Glomerular visceral epithelial cell (primary cell): Measurements from ENCODE around the gene PLPPR4.
"Not testable (repeated sequence)": the region's sequence is repeated elsewhere in the genome, so short reads cannot be mapped to it uniquely, and the experiment has no call there.

Source experiments
- DNase-seq: peaks from one replicate; pipeline ENCODE4 v3.0.0-alpha.2; 2016; ENCODE audit errors: extremely low spot score

PLPPR4 gene

DNA sequence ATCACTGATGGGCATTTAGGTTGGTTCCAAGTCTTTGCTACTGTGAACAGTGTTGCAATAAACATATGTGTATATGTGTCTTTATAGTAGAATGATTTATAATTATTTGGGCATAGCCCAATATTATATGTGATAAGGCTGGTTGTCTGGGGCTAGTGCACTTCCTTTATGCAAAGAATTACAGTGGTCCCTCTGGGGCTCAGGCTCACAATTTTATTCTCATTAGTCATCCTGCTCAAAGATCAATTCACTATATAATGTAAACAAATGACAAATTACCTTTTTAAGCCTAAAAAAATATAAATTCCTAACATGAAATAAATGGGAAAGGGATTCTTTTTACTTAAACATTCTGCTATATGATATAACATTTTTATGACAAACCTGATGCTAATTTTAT, 5.0 kb downstream of the PLPPR4 start:
- no peak for DNase-seq

DNA sequence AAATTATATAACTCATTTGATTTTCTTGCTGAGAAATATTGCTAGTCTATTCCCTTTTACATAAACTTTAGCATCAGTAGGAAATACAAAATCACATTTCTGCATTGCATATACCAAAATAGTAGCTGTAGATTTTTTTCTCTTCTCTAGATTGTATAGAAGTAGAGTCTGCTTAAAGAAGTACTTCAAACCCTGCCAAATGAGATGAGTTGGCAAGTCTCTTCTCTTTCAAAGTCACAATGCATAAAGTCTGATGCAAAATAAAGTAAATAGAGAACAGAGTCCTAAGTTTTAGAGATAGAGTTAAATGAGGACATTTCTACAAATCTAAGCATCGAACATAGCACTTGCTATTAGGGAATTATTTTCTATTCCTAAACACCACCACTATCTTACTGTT, 6.4 kb downstream of the PLPPR4 start:
- DNase-seq, result no peak

DNA sequence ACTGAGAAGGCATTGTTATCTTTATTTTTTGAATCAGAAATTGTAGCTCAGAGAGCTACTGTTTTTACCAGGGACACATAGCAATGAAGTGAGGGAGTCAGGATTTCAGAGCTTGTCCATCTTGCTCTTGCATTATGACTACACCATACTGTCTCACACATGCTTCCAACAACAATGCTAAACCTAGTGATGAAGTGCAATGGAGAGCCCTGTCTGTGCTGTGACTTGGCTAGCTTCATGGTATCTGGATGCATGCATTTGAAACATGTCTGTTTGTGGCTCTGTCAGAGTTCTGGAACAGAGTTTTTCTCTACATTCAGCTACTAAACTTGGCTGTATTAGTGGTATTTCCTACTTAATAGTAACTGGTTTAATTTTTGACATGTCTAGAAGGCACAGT, 7.0 kb downstream of the PLPPR4 start:
- DNase-seq, result no peak

DNA sequence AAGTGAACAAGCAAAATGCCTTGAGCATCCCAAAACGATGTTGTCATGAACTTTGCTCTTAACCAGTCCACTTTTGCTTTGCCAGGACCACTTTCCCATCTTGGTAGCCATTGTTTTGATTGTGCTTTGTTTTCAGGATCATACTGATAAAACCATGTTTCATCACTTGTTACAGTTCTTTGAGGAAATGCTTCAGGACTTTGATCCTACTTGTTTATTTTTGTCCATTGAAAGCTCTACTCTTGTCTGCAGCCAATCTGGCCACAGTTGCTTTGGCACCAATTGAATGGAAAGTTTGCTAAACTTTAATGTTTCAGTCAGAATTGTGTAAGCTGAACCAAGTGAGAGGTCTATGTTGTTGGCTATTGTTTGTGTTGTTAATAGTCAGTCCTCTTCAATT, 12.8 kb downstream of the PLPPR4 start:
- DNase-seq, result no peak

DNA sequence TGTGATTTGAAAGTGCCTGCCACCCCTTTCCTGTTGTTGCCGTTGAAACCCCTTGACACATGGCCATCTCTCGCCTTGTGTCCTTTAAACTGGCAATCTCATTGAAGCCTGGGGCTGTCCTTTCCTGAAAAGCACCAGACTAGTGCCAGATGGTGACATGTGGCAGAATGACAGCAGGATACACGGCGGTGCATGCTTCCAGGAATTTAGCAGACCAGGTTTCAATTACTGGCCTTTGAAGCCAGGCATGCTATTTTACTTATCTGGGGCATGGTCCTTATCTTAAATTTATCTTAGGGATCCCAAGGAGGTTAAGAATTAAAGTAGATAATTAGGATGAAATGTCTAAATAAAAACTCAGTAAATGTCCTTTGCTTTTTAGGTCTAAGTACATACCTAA, 15.2 kb downstream of the PLPPR4 start:
- DNase-seq, result no peak

DNA sequence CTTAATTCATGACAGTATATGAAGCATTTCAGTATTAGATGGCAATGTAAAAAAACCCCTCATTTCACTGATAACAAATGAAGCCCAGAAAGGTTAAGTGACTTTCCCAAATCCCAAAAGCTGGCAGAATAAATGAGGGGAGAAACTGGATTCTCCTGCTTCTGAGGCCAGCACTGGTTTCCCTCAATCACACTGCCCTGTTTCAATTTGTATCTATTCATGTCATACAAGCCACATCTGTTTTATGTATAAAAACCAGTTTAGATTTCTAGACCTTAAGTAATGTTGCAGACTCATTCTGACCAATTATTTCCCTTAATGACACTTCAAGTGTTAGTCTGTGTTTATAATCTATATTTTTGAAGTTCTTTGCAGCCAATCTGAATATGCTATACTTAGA, 16.8 kb downstream of the PLPPR4 start:
- DNase-seq, result no peak

DNA sequence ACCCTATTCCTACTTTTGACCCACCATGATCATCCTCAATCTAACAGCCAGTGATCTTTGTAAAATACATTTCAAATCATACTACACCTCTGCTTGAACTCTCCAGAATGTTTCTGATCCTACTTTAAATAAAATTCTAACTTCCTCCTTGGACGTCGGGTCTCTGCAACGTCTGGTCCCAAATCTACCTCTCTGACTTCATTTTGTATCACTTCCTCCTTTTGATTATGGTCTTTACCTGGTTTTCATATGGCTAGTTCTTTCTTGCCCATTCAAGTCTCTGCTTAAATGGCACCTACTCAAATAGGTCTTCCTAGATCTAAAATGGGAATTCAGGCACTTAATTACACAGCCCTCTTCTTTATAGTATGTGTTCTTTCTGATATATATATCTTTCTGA, 18.2 kb downstream of the PLPPR4 start:
- DNase-seq, result no peak

DNA sequence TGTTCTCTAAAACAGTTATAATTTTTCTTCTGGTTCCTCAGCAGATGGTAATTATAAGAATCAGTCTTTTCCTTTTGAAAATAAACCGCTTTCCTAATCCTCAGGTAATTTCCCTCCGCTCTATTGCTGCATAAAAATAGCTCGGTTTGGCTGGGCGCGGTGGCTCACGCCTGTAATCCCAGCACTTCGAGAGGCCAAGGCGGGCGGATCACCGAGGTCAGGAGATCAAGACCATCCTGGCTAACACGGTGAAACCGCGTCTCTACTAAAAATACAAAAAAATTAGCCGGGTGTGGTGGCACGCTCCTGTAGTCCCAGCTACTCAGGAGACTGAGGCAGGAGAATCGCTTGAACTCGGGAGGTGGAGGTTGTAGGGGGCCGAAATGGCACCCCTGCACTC, 19.2 kb downstream of the PLPPR4 start:
- DNase-seq, result not testable (repeated sequence)

DNA sequence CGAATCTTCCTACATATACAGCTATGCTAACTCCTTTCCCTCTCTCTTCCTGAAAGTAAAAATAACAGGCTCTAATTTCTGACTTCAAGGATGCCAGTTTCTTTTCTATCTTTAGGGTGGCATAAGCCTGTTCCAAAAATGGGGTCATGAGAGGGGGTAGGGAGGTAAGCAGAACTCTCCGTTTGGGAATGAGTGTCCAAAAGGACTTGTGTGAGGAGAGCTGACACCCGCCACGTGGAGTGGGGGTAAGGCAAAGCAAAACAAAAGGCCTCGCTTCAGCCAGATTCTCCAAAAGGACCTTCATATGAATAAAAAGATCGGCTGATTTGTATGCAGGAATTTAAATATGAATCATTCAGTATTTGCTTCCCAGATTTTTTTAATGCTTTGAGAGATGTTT, 28.6 kb downstream of the PLPPR4 start:
- DNase-seq, result no peak

DNA sequence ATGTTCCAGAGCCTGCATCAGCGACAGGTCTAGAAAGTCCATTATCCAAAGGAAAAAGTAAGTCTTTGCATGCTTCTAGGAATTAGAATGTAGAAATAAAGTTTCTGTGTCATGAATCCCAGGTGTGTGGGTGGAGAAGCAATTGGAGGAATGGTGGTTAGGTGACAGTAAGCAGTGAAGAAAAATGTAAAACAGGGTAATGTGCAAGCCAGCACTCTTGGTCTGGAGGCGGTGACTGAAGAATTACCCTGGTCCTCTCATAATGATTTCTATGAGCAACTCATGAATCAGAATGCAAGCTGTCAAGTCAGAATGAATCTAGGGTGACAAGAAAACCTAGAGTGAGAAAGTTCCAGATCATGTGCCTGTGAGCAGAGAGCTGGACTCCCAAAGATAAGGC, 33.6 kb downstream of the PLPPR4 start:
- DNase-seq, result no peak

DNA sequence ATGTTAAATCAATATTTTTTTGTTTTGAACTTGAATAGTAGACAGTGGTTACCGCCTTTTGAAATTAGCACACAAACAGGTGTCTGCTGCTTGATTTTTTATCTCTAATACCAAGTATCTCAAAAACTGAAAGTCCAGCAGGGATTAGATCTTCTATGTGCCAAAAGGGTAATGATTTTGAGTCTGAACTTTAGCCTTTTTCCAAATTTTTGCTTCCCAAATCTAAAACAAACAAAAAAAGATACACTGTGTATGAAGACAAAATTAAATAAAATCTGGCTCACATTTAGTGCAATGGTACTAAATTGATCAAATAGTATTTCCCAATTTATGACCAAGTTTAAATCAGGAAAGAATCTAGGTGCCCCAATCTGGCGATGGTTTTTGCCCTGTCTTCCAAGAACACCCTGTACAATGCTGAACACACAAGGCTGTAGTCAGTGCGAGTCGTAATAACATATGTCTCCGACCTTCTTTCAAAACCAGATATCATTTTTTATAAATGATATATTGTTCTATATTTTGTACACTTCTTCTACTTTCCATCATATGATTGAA, 40.5 kb downstream of the PLPPR4 start:
- DNase-seq, result no peak

DNA sequence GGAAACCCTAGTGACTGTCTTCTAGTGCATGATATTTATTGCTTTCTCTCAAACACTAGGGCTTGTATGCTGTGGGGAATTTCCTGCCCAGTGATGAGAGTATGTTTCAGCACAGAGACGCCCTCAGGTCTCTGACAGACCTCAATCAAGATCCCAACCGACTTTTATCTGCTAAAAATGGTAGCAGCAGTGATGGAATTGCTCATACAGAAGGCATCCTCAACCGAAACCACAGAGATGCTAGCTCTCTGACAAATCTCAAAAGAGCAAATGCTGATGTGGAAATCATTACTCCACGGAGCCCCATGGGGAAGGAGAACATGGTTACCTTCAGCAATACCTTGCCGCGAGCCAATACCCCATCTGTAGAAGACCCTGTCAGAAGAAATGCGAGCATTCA, 41.3 kb downstream of the PLPPR4 start:
- DNase-seq, result no peak

DNA sequence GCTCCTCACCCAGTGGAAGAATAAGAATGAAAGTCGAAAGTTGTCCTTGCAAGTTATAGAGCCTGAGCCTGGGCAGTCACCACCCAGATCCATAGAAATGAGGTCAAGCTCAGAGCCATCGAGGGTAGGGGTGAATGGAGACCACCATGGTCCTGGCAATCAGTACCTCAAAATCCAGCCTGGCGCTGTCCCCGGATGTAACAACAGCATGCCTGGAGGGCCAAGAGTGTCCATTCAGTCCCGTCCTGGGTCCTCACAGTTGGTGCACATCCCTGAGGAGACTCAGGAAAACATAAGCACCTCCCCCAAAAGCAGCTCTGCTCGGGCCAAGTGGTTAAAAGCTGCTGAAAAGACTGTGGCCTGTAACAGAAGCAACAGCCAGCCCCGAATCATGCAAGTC, 41.8 kb downstream of the PLPPR4 start:
- DNase-seq, result no peak

DNA sequence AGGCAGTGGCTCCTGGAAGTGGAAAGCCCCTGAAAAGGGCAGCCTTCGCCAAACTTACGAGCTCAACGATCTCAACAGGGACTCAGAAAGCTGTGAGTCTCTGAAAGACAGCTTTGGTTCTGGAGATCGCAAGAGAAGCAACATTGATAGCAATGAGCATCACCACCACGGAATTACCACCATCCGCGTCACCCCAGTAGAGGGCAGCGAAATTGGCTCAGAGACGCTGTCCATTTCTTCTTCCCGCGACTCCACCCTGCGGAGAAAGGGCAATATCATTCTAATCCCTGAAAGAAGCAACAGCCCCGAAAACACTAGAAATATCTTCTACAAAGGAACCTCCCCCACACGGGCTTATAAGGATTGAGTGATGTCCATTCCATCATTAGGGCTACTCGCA, 42.4 kb downstream of the PLPPR4 start:
- DNase-seq, result no peak

DNA sequence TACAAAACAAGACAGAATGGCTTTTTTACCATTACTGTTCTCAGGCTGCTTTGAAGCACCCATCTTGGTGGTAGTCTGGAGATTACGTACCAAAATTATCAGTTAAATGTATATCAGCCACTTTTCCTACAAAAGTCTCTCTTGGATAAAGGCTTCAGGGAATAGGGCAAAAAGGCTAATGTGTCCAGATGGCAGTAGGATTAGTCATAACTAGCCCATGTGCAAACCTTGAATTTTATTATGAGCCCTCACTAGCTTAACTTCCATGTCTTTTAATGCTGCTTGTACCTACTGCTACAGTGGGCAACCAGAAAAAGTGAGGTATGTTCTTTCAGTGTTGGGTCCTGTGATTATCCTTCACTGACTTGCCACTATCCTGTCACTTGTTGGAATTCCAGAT, 51.0 kb downstream of the PLPPR4 start:
- DNase-seq, result no peak

DNA sequence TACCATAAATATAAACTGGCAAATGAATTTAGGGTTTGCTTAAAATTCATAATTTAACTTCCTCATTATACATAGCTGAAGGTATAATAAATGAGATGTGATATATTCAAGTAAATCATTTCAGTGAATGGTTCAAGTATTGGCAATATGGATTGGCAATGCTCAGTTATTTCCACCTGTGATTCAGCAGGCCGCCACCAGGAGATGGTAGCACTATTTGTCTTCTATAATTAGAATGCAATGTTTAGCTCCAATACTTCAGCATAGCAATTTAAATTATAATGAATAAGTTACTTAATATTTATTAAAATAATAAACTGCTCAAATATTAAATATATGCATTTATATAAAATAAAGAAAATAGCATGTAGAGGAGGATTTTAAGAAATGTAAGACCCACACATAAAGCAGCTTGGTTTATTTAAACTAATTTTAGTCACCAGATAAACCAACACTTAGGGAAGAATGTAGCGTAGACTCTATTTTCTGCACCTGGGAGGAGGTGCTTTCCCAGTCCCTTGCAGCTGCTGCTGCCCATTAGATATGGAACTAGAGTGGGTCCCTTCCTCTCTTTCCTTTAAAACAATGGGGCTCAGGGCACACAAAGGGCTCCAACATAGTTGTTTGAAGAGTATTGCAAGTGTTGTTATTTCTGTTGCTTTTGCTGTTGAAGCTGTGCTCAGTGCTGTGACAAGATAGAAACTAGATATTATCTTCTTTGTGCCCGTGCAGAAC, 62.1 kb downstream of the PLPPR4 start:
- DNase-seq, result no peak

DNA sequence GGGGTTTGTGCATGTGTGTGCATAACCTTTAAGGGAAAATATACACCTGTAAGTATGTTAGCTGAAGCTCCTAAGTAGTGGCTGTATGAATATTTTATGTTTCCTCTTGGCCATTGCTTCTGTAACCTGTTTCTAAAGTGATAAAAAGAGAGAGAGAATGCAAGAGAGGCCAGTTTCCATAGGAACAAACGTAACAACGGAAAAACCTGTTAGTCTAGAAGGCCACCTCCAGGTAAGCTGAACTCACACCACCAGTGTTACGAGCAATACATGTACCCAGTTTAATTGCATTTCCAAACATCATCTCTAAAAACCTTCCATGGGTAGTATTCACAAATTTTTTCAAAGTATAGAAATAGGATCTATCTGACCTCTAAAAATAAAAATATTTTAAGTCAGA, 63.1 kb downstream of the PLPPR4 start:
- DNase-seq, result no peak

DNA sequence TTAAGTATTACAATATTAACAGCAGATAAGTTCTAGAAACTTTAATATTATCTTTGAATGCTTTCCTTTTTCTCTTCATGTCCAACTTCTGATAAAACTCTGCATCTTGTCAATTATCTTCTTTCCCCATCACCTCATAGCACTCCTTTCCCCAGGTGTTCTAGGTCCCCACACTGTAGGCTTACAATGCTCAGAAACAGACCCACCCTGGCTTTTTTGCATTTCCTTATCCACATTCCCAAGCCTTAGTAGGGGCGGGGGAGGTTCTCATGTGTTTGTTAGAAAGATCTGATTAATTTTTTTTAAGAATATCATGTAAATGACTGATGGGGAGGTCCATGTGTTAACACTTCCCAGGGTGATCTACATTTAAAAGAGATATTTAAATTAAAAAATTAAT, 63.9 kb downstream of the PLPPR4 start:
- no peak for DNase-seq

DNA sequence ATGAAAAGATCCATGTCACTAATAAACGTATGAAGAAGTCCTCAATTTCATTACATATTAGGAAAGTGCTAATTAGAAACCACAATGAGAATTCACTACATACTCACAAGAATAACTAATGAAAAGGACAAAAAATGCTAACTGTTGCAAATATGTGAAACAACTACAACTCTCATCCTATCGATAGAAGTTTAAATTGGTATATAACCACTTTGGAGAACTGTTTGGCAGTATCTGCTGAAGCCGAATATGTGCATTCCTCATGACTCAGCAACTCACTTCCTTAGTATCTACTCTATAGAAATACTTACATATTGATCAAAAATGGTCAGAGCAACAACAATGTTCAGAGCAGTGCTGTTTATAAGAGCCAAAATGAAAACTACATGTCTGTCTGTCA, 66.8 kb downstream of the PLPPR4 start:
- no peak for DNase-seq

DNA sequence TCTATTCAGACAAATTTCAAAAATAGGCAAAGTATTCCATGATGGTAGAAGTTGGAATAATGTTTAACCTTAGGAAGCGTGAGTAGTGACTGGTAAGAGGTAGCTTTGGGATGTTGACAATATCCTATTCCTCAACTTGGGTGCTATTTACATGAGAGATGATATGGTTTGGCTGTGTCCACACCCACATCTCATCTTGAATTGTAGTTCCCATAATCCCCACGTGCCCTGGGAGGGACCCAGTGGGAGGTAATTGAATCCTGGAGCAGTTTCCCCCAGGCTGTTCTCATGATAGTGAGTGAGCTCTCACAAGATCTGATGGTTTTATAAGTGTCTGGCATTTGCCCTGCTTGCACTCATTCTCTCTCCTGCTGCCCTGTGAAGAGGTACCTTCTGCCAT, 67.3 kb downstream of the PLPPR4 start:
- no peak for DNase-seq

DNA sequence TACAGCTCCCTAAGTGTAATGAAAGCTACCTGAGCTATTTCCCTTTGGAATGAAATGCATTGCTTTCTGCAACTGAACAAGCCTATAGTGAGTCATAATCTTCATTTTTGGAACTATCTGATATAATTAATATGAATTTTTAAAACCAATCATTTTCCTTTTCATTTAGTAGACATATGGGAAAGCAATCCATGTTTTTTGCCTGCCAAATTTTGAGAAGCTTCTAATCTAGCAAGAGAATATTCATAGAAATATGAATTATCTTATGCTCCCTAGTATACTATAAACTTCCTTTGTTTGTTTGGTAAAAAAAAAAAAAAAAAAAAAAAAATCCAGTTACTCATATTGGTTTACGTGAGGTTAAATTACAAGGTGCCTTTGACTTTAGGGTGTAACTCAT, 68.3 kb downstream of the PLPPR4 start:
- no peak for DNase-seq

DNA sequence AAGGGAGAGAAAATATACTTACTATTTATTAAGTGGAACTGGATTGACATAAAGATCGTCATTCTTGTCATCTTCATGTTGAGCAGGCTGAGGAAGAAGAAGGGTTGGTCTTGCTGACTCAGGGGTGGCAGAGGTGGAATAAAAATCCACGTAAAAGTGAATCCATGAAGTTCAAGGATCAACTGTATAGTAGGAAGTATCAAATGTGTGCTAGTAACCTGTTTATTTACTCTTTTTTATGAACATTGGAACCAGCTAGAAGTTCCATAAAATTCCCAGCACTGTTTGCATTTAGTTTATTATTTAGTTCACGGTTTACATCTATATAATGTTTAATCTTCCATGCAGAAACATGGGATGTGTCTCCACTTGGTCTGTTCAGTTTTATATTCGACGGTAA, 70.7 kb downstream of the PLPPR4 start:
- no peak for DNase-seq

DNA sequence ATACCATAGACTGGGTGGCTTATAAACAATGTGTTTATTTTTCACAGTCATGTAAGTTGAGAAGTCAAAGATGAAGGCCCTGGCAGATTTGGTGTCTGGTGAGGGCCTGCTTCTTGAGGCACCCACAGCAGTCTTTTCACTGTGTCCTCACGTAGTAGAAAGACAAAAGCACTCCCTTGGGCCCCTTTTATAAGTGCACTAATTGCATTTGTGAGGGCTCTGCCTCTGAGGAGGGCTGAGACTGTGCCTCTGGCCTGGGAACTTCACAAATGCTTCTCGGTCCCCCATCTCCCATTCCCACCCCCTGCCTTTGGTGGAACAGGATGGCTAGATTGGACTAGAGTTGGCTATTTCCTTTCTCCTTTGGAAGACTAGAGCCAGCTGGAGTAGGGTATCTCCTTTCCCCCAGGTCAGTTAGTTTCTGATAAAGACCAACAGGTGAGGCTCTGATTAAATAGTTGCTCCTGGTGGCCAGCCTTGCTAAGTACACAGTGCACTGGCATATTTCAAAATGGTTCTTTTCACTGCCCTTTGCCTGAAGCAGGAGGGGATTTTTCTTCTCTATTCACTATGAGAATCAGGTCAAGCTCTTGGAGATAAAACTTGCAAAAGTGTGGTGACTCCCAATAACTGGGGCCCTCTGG, 82.9 kb downstream of the PLPPR4 start:
- no peak for DNase-seq
